ENCODE results near the gene OR4F17.
"Not testable (repeated sequence)": the region's sequence is repeated elsewhere in the genome, so short reads cannot be mapped to it uniquely, and the experiment has no call there.

DNA sequence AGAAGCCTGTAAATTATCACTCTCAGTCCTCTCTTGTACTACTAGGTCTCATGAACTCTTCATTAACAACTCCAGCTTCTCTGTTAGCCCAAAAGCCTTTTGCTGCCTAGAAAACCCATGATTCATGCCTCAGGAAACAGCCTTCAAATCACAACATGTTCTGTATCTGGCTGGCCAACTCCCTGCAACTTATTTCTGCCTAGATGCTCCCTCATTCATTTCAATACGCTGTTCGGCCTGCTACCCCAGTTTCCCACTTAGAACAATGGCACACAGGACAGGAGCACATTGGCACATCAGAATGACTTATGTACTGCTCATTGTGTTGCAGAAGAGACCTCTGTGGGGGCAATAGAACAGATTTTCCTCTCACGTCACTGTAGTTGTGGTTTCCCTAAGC, 9.3 kb upstream of the OR4F17 start:
- not testable (repeated sequence) for TF ChIP-seq POLR2A (IDR thresholded peaks at IDR 0.05; ENCODE audit: low read depth)
- TF ChIP-seq, protein P1, sequence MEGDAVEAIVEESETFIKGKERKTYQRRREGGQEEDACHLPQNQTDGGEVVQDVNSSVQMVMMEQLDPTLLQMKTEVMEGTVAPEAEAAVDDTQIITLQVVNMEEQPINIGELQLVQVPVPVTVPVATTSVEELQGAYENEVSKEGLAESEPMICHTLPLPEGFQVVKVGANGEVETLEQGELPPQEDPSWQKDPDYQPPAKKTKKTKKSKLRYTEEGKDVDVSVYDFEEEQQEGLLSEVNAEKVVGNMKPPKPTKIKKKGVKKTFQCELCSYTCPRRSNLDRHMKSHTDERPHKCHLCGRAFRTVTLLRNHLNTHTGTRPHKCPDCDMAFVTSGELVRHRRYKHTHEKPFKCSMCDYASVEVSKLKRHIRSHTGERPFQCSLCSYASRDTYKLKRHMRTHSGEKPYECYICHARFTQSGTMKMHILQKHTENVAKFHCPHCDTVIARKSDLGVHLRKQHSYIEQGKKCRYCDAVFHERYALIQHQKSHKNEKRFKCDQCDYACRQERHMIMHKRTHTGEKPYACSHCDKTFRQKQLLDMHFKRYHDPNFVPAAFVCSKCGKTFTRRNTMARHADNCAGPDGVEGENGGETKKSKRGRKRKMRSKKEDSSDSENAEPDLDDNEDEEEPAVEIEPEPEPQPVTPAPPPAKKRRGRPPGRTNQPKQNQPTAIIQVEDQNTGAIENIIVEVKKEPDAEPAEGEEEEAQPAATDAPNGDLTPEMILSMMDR (IDR thresholded peaks at IDR 0.05) = not testable (repeated sequence)
